Colon (tissue), 2 donors: Measurements from ENCODE around the gene SLC6A19.

Experiments used
- FAIRE-seq: peaks from 2 replicates; lab custom pipeline; 2012; peaks lifted over from hg19 to GRCh38; lab: Jason Lieb, UNC
- donor health status: control.
- donor health status: control.

The SLC6A19 gene

GRCh38 chr5:1209896-1210776, 8.7 kb downstream of the SLC6A19 start:
- FAIRE-seq: no peak

GRCh38 chr5:1210832-1211251, 9.4 kb downstream of the SLC6A19 start:
- no peak for FAIRE-seq

GRCh38 chr5:1211701-1212100, 10.3 kb downstream of the SLC6A19 start:
- FAIRE-seq: no peak

- no peak for FAIRE-seq
Observed at GRCh38 chr5:1212271-1212670, 10.9 kb downstream of the SLC6A19 start.

- no peak for FAIRE-seq
Observed at GRCh38 chr5:1212881-1213280, 11.5 kb downstream of the SLC6A19 start.

- no peak for FAIRE-seq
Observed at GRCh38 chr5:1213508-1214162, 12.2 kb downstream of the SLC6A19 start.

GRCh38 chr5:1214163-1214935, 13.0 kb downstream of the SLC6A19 start:
- no peak for FAIRE-seq

- FAIRE-seq: no peak
Observed at GRCh38 chr5:1214936-1215220, 13.5 kb downstream of the SLC6A19 start.

GRCh38 chr5:1215320-1216096, 14.1 kb downstream of the SLC6A19 start:
- no peak for FAIRE-seq

GRCh38 chr5:1216211-1216917, 15.0 kb downstream of the SLC6A19 start:
- FAIRE-seq: no peak

- FAIRE-seq: no peak
Observed at GRCh38 chr5:1216918-1217295, 15.5 kb downstream of the SLC6A19 start.

- no peak for FAIRE-seq
Observed at GRCh38 chr5:1217596-1218206, 16.3 kb downstream of the SLC6A19 start.

GRCh38 chr5:1218351-1219080, 17.1 kb downstream of the SLC6A19 start:
- no peak for FAIRE-seq

- FAIRE-seq: no peak
Observed at GRCh38 chr5:1219098-1219767, 17.8 kb downstream of the SLC6A19 start.

GRCh38 chr5:1219768-1220100, 18.3 kb downstream of the SLC6A19 start:
- no peak for FAIRE-seq

- no peak for FAIRE-seq
Observed at GRCh38 chr5:1220351-1220750, 19.0 kb downstream of the SLC6A19 start.

GRCh38 chr5:1220831-1221230, 19.4 kb downstream of the SLC6A19 start:
- no peak for FAIRE-seq

GRCh38 chr5:1221721-1222120, 20.3 kb downstream of the SLC6A19 start:
- FAIRE-seq: no peak

- no peak for FAIRE-seq
Observed at GRCh38 chr5:1222147-1222546, 20.8 kb downstream of the SLC6A19 start.
